Left lung (tissue), 10 donors: ENCODE data around the gene ARHGAP44. TPM values are rescaled to one million over a fixed set of nuclear protein-coding genes. Genes with fewer than 3 reads are reported as not detected.

Experiments
- ATAC-seq: fragments of 200-7000 bp; cut with Tn5 transposase; one replicate; pipeline ENCODE4 v1.9.1; 2020; ENCODE audit warnings: moderate library complexity
- DNase-seq, 4 donors: peaks; one replicate each; pipeline ENCODE4 v3.0.0-alpha.2; 2013 to 2020
- H3K27ac ChIP-seq, 2 donors: fragments of 200-600 bp; sonication (generic) in 1 of 2; one replicate each; pipeline versions ENCODE4 v1.5.0 to v1.8.0; 2020 to 2021
- H3K27me3 ChIP-seq, 2 donors: fragments of 200-600 bp; sonication (generic) in 1 of 2; one replicate each; pipeline versions ENCODE4 v1.5.0 to v1.8.0; 2020 to 2021
- H3K36me3 ChIP-seq, 2 donors: fragments of 200-600 bp; sonication (generic) in 1 of 2; one replicate each; pipeline versions ENCODE4 v1.5.0 to v1.8.0; 2020 to 2021
- H3K4me1 ChIP-seq, 2 donors: fragments of 200-600 bp; one replicate each; pipeline ENCODE4 v1.8.0; 2021
- H3K4me3 ChIP-seq, 2 donors: fragments of 200-600 bp; sonication (generic) in 1 of 2; one replicate each; pipeline versions ENCODE4 v1.5.0 to v1.8.0; 2020 to 2021; ENCODE audit warnings: mild to moderate bottlenecking in 1 of 2
- H3K9me3 ChIP-seq, 2 donors: fragments of 200-600 bp; sonication (generic) in 1 of 2; one replicate each; pipeline versions ENCODE4 v1.5.0 to v1.8.0; 2020 to 2021
- CTCF ChIP-seq, 2 donors: fragments of 200-600 bp; sonication (generic) in 1 of 2; IDR thresholded peaks; one replicate each; pipeline versions ENCODE4 v1.5.0 to v1.8.0; 2021; ENCODE audit warnings: antibody characterized with exemption in 2 of 2
- intact Hi-C, 2 donors: fragments of 100-400 bp; cut with DNase I; formaldehyde crosslinking; loops; one replicate each; pipeline versions ENCODE4 v1.11.2 to v1.14.2; 2022
- polyA plus RNA-seq, 6 donors: library from polyadenylated mRNA; unstranded; fragments of 120-200 nt; gene quantifications; one replicate each; pipeline ENCODE4 v1.2.1, GENCODE V29; 2013; ENCODE audit not compliant: insufficient read length in 6 of 6
- total RNA-seq, 2 donors: library from RNA; stranded (reverse); fragmentation: NEBNext Ultra II Directional; extraction: Animal tissue kit (Norgen Biotek cat#: 25700); gene quantifications; one replicate each; pipeline ENCODE4 v1.2.1, GENCODE V29; 2021
- donor health status: DM: no; HTN: yes; CAD: no.
- donor health status: DM: no; HTN: no; CAD: no.

The ARHGAP44 gene
- total and polyA plus RNA-seq, 8 donors = 13.1 to 43.6 (median 17.9) TPM

DNA sequence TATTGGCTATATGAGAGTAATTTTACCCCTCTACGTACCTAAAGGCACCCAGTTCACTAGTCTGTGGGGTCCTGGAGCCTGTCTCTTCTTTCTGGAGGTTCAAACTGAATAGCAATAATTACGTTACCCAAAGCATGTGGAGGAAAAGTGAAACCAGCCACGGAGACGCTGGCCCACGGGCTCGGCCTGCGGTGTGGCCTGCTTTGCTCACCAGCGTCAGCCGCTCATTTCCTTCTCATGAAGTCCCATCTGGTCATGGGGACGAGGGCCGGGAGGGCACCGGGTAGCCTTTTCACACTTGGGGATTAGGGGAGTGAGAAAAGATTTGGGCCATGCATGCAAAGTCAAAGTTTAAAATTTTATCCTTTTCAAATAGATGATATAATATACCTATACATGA, 201.6 kb downstream of the ARHGAP44 start:
- H3K36me3 ChIP-seq = peaks cover 0 to 63% of the 10 kb centered on the region in 2 donors
- no peaks in the 10 kb centered on the region for H3K4me1 ChIP-seq
- H3K4me3 ChIP-seq = no peak overlapping the region
- no peaks in the 10 kb centered on the region for H3K27me3 ChIP-seq
- intact Hi-C loops = no loop called here
- DNase-seq = no peak
- H3K27ac ChIP-seq = no peak overlapping the region
- ATAC-seq = no peak
- no peaks in the 10 kb centered on the region for H3K9me3 ChIP-seq
- TF ChIP-seq CTCF (IDR thresholded peaks at IDR 0.05) = no peak

DNA sequence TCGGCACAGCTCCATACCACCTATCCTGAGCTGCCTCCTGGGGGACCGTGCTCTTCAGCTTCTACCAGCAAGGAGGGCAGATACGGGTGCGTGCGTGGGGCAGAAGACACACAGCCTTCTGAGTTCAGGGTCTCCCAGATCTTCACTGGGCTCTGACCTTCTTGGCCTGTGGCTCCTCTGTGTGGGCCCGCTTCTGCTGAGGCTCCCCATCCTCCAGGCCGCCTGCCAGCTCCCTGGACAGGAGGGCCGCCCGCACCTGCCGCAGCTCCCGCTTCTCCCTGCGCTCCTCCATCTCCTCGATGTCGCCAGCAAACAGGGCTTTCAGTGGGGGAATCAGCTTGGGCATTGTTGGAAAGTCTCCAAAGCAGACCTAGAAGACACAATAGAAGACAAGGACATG, 203.4 kb downstream of the ARHGAP44 start:
- no peaks in the 10 kb centered on the region for H3K9me3 ChIP-seq
- no peak overlapping the region for H3K27ac ChIP-seq
- peaks cover 0 to 81% of the 10 kb centered on the region in 2 donors for H3K36me3 ChIP-seq
- DNase-seq = no peak
- no peaks in the 10 kb centered on the region for H3K4me1 ChIP-seq
- no peak for TF ChIP-seq CTCF (IDR thresholded peaks at IDR 0.05)
- ATAC-seq = no peak
- H3K4me3 ChIP-seq = no peak overlapping the region
- H3K27me3 ChIP-seq = no peaks in the 10 kb centered on the region
- intact Hi-C loops = no loop called here

- no peak for TF ChIP-seq CTCF (IDR thresholded peaks at IDR 0.05)
- no peak for ATAC-seq
- Histone ChIP-seq H3K4me3 (no peak overlapping the region), H3K27ac (no peak overlapping the region), H3K36me3 (peaks cover 0 to 90% of the 10 kb centered on the region in 2 donors), H3K9me3 (no peaks in the 10 kb centered on the region), H3K4me1 (no peaks in the 10 kb centered on the region), H3K27me3 (no peaks in the 10 kb centered on the region)
- intact Hi-C loops = no loop called here
- DNase-seq = no peak
These were observed 204.3 kb downstream of the ARHGAP44 start for GRCh38 chr17:12993631-12994030.

GRCh38 chr17:12994341-12995074, 205.2 kb downstream of the ARHGAP44 start:
- TF ChIP-seq CTCF (IDR thresholded peaks at IDR 0.05) = no peak

GRCh38 chr17:12995106-12995895, 206.0 kb downstream of the ARHGAP44 start:
- Histone ChIP-seq H3K36me3 (peaks cover 0 to 100% of the 10 kb centered on the region in 2 donors), H3K4me3 (no peak overlapping the region), H3K9me3 (no peaks in the 10 kb centered on the region), H3K27ac (no peak overlapping the region), H3K4me1 (no peaks in the 10 kb centered on the region), H3K27me3 (no peaks in the 10 kb centered on the region)
- intact Hi-C loops = no loop called here
- no peak for TF ChIP-seq CTCF (IDR thresholded peaks at IDR 0.05)
- ATAC-seq (no peak), DNase-seq (no peak)

More at GRCh38 chr17:12994341-12995074, 205.2 kb downstream of the ARHGAP44 start:
- Histone ChIP-seq H3K27ac (no peak overlapping the region), H3K9me3 (no peaks in the 10 kb centered on the region), H3K36me3 (peaks cover 0 to 99% of the 10 kb centered on the region in 2 donors), H3K4me1 (no peaks in the 10 kb centered on the region), H3K27me3 (no peaks in the 10 kb centered on the region), H3K4me3 (no peak overlapping the region)
- ATAC-seq = no peak
- intact Hi-C loops = no loop called here
- DNase-seq = no peak
